SH-SY5Y (cell line): ENCODE data around the gene PAQR5.

Source experiments
- GATA2 ChIP-seq: IDR thresholded peaks from 2 replicates; pipeline ENCODE4 v1.6.1; 2011; ENCODE audit warnings: mild to moderate bottlenecking, low read depth, low read length
- GATA3 ChIP-seq: IDR thresholded peaks from 2 replicates; pipeline ENCODE4 v1.6.1; 2011; ENCODE audit warnings: low read depth, mild to moderate bottlenecking, low read length, moderate library complexity

DNA sequence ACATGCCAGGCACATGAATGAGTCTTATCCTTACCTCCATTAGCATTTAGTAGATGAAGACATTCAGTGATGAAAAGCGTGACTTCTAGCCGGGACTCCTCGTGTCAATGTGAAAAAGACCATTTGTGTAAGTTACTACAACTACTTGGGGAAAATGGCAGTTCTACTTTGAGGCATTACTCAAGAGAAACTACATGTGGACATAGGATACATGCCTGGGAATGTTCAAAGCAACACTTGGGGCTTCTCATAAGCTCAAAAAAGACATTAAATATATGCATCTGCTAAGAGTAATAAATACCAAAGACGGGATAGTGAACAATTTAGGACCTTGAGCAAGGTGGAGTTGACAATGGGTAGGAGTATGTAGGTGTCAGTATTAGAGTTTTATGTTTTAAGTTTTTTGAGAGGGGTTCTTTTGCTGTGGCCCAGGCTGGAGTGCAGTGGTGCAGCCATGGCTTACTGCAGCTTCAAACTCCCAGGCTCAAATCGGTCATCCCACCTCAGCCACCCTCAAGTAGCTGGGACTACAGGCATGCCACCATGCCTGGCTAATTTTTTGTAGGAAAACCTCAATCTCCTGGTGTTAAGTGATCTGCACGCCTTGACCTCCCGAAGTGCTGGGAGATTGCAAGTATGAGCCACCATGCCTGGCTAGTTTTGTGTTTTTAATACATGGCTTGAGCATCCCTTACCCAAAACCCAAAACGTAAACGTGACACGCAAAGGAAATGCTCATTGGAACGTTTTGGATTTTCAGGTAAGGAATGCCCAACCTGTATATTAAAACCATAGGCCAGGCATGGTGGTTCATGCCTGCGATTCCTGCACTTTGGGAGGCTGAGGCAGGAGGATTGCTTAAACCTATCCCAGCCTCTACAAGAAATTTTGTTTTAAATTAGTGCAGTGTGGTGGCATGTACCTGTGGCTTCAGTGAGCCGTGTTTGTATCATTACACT lies 157.8 kb downstream of the PAQR5 start:
- TF ChIP-seq GATA2 (no peak), GATA3 (no peak)
